OCI-LY7 (cell line): ENCODE measurements around the gene DDAH1.

Experiments used
- CTCF ChIP-seq: fragments of 200-600 bp; sonication (generic); conservative IDR thresholded peaks from 2 replicates; pipeline ENCODE4 v1.5.1; 2014; ENCODE audit warnings: mild to moderate bottlenecking, antibody characterized with exemption, low read length, moderate library complexity, mixed read lengths
- EZH2phosphoT487 ChIP-seq: fragments of 200-600 bp; sonication (generic); IDR thresholded peaks from 2 replicates; pipeline ENCODE4 v1.6.1; 2018; ENCODE audit warnings: low read depth, borderline replicate concordance, mild to moderate bottlenecking, mixed run types, antibody characterized with exemption, low read length, moderate library complexity, mixed read lengths

GRCh38 chr1:85404408-85404807 lies 60.6 kb downstream of the DDAH1 start:
- no peak for TF ChIP-seq CTCF
- no peak for TF ChIP-seq EZH2phosphoT487
